ENCODE data around the gene PEX5L.

DNA sequence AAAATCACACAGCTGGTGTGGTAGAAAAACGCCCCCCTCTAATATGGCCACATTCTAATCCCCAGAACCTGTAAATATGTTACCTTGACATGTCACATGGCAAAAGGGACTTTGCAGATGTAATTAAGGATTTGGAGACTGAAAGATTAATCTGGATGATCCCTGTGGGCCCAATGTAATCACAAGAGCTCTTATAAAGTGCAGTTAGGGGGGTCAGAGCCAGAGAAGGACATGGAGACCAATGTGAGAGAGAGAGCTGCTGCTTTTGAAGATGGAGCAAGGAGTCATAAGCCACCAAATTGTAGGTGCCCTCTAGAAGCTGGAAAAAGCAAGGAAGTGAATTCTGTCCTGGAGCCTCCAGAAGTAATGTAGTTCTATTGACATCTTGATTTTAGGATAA lies 152.6 kb downstream of the PEX5L start:
- TF ChIP-seq, protein P1, sequence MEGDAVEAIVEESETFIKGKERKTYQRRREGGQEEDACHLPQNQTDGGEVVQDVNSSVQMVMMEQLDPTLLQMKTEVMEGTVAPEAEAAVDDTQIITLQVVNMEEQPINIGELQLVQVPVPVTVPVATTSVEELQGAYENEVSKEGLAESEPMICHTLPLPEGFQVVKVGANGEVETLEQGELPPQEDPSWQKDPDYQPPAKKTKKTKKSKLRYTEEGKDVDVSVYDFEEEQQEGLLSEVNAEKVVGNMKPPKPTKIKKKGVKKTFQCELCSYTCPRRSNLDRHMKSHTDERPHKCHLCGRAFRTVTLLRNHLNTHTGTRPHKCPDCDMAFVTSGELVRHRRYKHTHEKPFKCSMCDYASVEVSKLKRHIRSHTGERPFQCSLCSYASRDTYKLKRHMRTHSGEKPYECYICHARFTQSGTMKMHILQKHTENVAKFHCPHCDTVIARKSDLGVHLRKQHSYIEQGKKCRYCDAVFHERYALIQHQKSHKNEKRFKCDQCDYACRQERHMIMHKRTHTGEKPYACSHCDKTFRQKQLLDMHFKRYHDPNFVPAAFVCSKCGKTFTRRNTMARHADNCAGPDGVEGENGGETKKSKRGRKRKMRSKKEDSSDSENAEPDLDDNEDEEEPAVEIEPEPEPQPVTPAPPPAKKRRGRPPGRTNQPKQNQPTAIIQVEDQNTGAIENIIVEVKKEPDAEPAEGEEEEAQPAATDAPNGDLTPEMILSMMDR (IDR thresholded peaks at IDR 0.05) = no peak
- TF ChIP-seq, protein P2, sequence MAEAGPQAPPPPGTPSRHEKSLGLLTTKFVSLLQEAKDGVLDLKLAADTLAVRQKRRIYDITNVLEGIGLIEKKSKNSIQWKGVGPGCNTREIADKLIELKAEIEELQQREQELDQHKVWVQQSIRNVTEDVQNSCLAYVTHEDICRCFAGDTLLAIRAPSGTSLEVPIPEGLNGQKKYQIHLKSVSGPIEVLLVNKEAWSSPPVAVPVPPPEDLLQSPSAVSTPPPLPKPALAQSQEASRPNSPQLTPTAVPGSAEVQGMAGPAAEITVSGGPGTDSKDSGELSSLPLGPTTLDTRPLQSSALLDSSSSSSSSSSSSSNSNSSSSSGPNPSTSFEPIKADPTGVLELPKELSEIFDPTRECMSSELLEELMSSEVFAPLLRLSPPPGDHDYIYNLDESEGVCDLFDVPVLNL (CRISPR knock-in tag; IDR thresholded peaks at IDR 0.05; ENCODE audit: borderline replicate concordance, low read depth) = no peak
- no peak for TF ChIP-seq SP1 (CRISPR knock-in tag; conservative IDR thresholded peaks at IDR 0.05)
- no peak for TF ChIP-seq ETV6 (CRISPR knock-in tag; IDR thresholded peaks at IDR 0.05)
- TF ChIP-seq NFYB (CRISPR knock-in tag; conservative IDR thresholded peaks at IDR 0.05; ENCODE audit: low read depth) = no peak
- TF ChIP-seq NR2C2 (CRISPR knock-in tag; IDR thresholded peaks at IDR 0.05) = no peak
- TF ChIP-seq CBFB (CRISPR knock-in tag; IDR thresholded peaks at IDR 0.05; ENCODE audit: low read depth) = no peak
- TF ChIP-seq, protein P3, sequence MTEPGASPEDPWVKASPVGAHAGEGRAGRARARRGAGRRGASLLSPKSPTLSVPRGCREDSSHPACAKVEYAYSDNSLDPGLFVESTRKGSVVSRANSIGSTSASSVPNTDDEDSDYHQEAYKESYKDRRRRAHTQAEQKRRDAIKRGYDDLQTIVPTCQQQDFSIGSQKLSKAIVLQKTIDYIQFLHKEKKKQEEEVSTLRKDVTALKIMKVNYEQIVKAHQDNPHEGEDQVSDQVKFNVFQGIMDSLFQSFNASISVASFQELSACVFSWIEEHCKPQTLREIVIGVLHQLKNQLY (CRISPR knock-in tag; IDR thresholded peaks at IDR 0.05) = no peak
- TF ChIP-seq, protein P4, sequence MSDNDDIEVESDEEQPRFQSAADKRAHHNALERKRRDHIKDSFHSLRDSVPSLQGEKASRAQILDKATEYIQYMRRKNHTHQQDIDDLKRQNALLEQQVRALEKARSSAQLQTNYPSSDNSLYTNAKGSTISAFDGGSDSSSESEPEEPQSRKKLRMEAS (CRISPR knock-in tag; IDR thresholded peaks at IDR 0.05) = no peak
- TF ChIP-seq, protein P5, sequence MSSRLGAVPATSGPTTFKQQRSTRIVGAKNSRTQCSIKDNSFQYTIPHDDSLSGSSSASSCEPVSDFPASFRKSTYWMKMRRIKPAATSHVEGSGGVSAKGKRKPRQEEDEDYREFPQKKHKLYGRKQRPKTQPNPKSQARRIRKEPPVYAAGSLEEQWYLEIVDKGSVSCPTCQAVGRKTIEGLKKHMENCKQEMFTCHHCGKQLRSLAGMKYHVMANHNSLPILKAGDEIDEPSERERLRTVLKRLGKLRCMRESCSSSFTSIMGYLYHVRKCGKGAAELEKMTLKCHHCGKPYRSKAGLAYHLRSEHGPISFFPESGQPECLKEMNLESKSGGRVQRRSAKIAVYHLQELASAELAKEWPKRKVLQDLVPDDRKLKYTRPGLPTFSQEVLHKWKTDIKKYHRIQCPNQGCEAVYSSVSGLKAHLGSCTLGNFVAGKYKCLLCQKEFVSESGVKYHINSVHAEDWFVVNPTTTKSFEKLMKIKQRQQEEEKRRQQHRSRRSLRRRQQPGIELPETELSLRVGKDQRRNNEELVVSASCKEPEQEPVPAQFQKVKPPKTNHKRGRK (CRISPR knock-in tag; IDR thresholded peaks at IDR 0.05; ENCODE audit: borderline replicate concordance) = no peak
- TF ChIP-seq ZNF671 (CRISPR knock-in tag; IDR thresholded peaks at IDR 0.05) = no peak
- TF ChIP-seq ESRRA (CRISPR knock-in tag; IDR thresholded peaks at IDR 0.05; ENCODE audit: borderline replicate concordance) = no peak
- TF ChIP-seq JUN (CRISPR knock-in tag; IDR thresholded peaks at IDR 0.05) = no peak
- TF ChIP-seq NFE2L1 (CRISPR knock-in tag; IDR thresholded peaks at IDR 0.05) = no peak

Data from WTC11 (cell line).